DND-41 (cell line): ENCODE data around the gene CYP11A1.

Experiments used
- ATAC-seq: fragments of 200-7000 bp; cut with Tn5 transposase; 3 replicates; pipeline ENCODE4 v1.9.1; 2021; ENCODE audit warnings: low read depth; ENCODE audit not compliant: insufficient read depth
- DNase-seq: peaks from one replicate; pipeline ENCODE4 v3.0.0-alpha.2; 2020
- H2AFZ ChIP-seq: 2 replicates; pipeline ENCODE4 v1.6.0; 2012; ENCODE audit warnings: low read depth, low read length
- H3K27ac ChIP-seq: 2 replicates; pipeline ENCODE4 v1.5.1; 2012; ENCODE audit warnings: low read length, inconsistent platforms
- H3K27me3 ChIP-seq: fragments of 200-600 bp; sonication (generic); 2 replicates; pipeline ENCODE4 v1.6.0; 2012; ENCODE audit warnings: low read length, mild to moderate bottlenecking, inconsistent platforms; ENCODE audit not compliant: insufficient read depth, poor library complexity
- H3K36me3 ChIP-seq: 2 replicates; pipeline ENCODE4 v1.5.1; 2012; ENCODE audit warnings: low read length, inconsistent platforms; ENCODE audit not compliant: insufficient read depth
- H3K4me1 ChIP-seq: 2 replicates; pipeline ENCODE4 v1.5.1; 2012; ENCODE audit warnings: mild to moderate bottlenecking, low read length; ENCODE audit not compliant: insufficient read depth
- H3K4me2 ChIP-seq: 2 replicates; pipeline ENCODE4 v1.6.0; 2012; ENCODE audit warnings: mild to moderate bottlenecking, moderate library complexity, low read length, inconsistent platforms; ENCODE audit not compliant: insufficient read depth
- H3K4me3 ChIP-seq, 2 experiments: fragments of 200-600 bp in 1 of 2; shearing (Covaris generic) in 1 of 2; 2 replicates each; pipeline ENCODE4 v1.5.1; 2012 to 2016; ENCODE audit warnings: inconsistent platforms in 2 of 2, low read length in 2 of 2, mild to moderate bottlenecking in 2 of 2, low read depth in 1 of 2, moderate library complexity in 1 of 2
- H3K79me2 ChIP-seq: 2 replicates; pipeline ENCODE4 v1.6.0; 2012; ENCODE audit warnings: low read length, inconsistent platforms; ENCODE audit not compliant: insufficient read depth
- H3K9ac ChIP-seq: 2 replicates; pipeline ENCODE4 v1.6.0; 2012; ENCODE audit warnings: low read depth, mild to moderate bottlenecking, inconsistent platforms, low read length, moderate library complexity
- H3K9me3 ChIP-seq: 2 replicates; pipeline ENCODE4 v1.5.1; 2012; ENCODE audit warnings: low read length, moderate library complexity, mild to moderate bottlenecking, inconsistent platforms; ENCODE audit not compliant: insufficient read depth, severe bottlenecking
- H4K20me1 ChIP-seq: 2 replicates; pipeline ENCODE4 v1.6.0; 2012; ENCODE audit warnings: low read length; ENCODE audit not compliant: insufficient read depth
- CTCF ChIP-seq: IDR thresholded peaks from 2 replicates; pipeline ENCODE4 v1.5.1; 2012; ENCODE audit warnings: borderline replicate concordance, low read length, moderate library complexity, mild to moderate bottlenecking; ENCODE audit not compliant: poor library complexity, severe bottlenecking; ENCODE audit errors: extremely low read depth
- EZH2 ChIP-seq: IDR thresholded peaks from 3 replicates; pipeline ENCODE4 v1.6.1; 2012; ENCODE audit warnings: borderline replicate concordance, low read depth, mild to moderate bottlenecking, moderate library complexity, low read length, inconsistent platforms; ENCODE audit not compliant: severe bottlenecking

CYP11A1 gene

DNA sequence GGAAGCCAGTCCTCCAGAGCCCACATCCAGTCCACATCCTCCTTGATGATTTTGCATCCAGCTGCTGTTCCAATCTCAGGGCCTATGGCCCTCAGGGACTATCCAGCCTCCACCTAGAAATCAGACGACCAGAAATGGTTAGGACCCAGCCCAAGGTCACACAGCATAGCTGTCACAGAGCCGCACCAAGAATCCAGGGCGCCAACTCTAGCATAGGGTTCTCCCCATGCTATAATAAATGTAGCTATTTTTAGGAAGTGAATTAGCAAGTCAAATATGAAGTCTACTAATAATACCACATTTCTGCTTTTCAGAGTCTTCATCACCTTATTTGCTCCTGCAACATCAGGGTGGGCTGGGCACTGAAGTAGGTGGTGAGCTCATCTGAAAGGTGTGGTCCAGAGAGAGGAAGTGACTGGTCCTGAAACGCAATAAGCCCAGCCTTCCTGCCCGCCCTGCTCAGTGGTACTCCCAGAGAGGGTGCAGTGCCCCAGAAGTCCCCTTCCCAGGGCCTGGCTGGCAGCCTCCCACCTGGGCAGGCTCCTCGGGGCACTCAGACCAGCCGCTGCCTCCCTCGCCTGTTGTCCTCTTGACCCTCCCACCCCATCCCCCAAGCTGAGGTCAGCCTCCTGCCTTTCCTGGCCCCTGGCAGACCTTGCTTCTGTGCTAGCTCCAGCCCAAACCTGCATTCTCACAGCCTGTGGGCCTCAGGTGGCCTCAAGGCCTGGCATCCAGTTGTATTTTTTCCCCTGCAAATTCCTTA, 17.6 kb upstream of the CYP11A1 start:
- Histone ChIP-seq H3K79me2 (no peaks in the 10 kb centered on the region), H3K36me3 (no peaks in the 10 kb centered on the region), H3K4me1 (peaks cover 29% of the 10 kb centered on the region), H3K9me3 (no peaks in the 10 kb centered on the region), H4K20me1 (no peaks in the 10 kb centered on the region), H3K27me3 (no peaks in the 10 kb centered on the region), H3K4me2 (no peak overlapping the region), H3K4me3 (no peak overlapping the region), H2AFZ (no peak overlapping the region), H3K27ac (peak overlapping the region; percentile 18), H3K9ac (no peak overlapping the region)
- no peak for TF ChIP-seq CTCF
- TF ChIP-seq EZH2: no peak
- ATAC-seq (no peak; the same call in 2 of the 3 replicates), DNase-seq (no peak)

GRCh38 chr15:74384566-74384880, 17.1 kb upstream of the CYP11A1 start:
- H3K27me3 ChIP-seq: no peaks in the 10 kb centered on the region
- TF ChIP-seq EZH2 (no peak), CTCF (no peak)
- no peak overlapping the region for H3K4me2 ChIP-seq
- H3K79me2 ChIP-seq: no peaks in the 10 kb centered on the region
- no peaks in the 10 kb centered on the region for H3K36me3 ChIP-seq
- H3K4me1 ChIP-seq: peaks cover 29% of the 10 kb centered on the region
- H4K20me1 ChIP-seq: no peaks in the 10 kb centered on the region
- no peak overlapping the region for H2AFZ ChIP-seq
- H3K4me3 ChIP-seq: no peak overlapping the region
- DNase-seq (peak; percentile 53), ATAC-seq (no peak; the same call in 2 of the 3 replicates)
- peak overlapping the region; percentile 18 for H3K27ac ChIP-seq
- H3K9ac ChIP-seq: no peak overlapping the region
- no peaks in the 10 kb centered on the region for H3K9me3 ChIP-seq

DNA sequence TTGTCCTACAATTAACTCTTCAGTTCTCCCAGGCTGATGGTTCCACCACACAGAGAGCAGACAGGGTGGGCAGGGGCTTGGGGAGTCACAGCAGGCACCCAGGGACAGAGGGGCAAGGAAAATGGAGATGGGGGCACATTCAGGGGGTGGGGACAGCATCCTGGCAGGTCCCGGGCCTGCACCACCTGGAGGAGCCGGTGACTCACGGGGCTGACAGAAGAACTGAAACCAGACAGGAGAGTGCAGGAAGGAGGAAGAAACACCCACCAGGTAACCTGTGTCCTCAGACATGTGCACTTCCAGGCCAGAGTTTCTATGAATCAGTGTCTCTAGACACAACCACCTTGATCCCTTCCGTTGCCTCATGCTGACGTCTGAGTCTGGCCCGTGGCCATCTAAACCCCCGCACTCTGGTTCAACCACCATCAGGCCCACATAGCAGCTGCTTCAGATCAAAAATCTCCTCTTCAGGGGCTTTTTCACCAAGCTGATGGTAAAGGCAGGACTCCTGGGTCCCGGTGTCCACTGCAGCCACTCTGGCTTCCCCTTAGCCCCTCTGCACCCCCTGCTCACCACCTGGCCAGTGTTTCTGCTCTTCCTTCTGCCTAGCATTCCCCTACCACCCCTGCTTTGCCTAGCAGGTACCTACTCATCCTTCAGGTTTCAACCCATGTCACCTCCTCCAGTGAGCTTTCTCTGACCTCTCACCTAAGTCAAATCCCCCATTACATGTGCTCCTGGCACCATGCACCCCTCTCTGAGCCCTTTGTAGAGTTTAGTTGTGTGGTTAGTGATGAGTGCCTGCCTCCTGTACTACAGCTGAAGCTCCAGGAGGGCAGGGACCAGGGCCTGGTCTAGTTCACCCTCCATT, 16.5 kb upstream of the CYP11A1 start:
- Histone ChIP-seq H3K9me3 (no peaks in the 10 kb centered on the region), H3K4me2 (no peak overlapping the region), H4K20me1 (no peaks in the 10 kb centered on the region), H3K4me1 (peaks cover 29% of the 10 kb centered on the region), H3K79me2 (no peaks in the 10 kb centered on the region), H3K36me3 (no peaks in the 10 kb centered on the region), H2AFZ (no peak overlapping the region), H3K27ac (peak overlapping the region; percentile 18), H3K9ac (no peak overlapping the region), H3K27me3 (no peaks in the 10 kb centered on the region), H3K4me3 (no peak overlapping the region)
- DNase-seq (peak; percentile 41), ATAC-seq (peak; percentile 27; the same call in 1 of the 3 replicates)
- TF ChIP-seq CTCF (no peak), EZH2 (no peak)
